Stimulated activated CD4-positive, alpha-beta T cell treated with anti-CD3 and anti-CD28 coated beads, Interleukin-1b, Interleukin-23, amount 100 ng/mL, for 48 hours (primary cell): ENCODE results near the gene SAMD5.

Experiments used
- DNase-seq: peaks from one replicate; pipeline ENCODE4 v3.0.0-alpha.2; 2020

The SAMD5 gene

DNA sequence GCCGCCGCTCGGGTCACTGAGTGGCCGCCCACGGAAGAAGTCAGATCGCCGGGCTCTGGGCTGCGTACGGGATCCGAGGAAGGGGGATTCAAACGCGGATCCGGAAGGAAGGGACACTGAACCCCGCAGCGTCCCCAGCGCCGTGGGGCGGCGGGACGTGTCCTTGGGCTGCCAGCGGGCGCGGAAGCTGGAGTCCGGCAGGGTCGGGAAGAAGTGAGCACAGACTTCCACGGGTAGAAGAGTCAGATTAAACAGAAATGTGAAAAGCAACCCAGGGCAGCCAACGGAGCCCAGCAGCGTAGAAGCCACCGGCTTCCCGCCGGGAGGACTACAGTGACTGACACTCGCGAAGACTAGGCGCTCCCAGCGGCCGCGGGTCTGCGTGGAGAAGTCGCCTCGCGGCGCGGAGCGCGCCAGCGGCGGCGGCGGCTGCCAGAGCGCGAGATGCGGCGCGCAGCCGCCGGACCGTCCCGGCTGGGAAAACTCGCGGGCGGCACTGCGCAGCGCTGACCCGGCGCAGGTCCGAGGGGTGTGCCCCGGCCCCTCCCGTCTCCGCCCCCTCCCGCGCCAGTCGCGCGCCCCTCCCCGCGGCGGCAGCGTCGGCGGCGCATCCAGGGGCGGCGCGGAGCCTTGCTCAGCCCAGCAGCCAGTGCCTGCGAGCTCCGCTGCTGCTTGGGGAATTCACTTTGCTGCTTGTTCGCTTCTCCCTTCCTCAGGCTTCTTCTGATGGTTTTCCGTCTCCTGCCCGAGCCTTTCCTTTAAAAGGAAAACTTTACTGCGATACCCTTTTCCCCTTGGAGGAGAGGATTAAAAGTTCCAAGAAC is at the start of gene SAMD5:
TSS of gene SAMD5 (plus strand) at position 649 of the 824 bp plus-strand sequence. CDS start 239 bp downstream, outside the sequence.
- peak; percentile 4 for DNase-seq

GRCh38 chr6:147459780-147460179 is 48.7 kb upstream of the SAMD5 start:
- no peak for DNase-seq

- no peak for DNase-seq
Measured at GRCh38 chr6:147463651-147464050, 44.8 kb upstream of the SAMD5 start.

DNA sequence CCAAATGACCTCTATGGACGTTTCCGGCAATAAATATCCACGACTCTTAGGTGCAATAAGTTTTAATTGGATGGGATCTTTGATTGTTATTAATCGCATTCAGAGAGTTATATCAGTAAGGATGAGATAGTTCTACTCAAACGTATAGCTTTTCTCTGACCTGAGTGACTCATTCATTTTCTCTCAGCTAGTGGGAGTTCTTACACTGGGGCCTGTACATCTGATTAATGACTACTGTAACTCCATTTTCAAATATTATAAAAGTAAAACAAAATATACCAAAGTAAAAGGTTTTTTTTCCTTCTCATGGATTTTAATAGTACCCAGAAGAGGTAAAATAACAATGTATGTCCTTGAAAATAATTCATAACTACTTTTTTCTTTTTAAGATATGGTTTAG is 41.1 kb upstream of the SAMD5 start:
- no peak for DNase-seq

DNA sequence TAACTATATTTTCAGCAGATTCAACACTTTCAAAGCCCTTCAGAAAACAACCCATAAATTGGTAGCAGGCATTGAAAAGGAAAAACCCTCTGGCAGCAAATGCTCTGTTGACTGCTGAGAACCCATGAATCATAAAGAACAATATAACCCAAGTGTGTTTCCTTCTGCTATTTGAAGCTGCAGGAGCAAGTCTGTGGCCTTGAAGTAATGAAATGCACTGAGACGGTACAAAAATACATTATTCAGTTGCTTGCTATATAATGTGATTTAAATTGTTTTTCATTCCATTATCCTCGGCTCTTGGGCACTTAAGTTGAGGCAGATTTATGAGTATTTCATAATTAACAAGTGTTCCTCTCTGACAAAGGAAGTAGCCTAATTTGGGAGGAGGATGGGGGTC is 40.6 kb upstream of the SAMD5 start:
- no peak for DNase-seq

- no peak for DNase-seq
Measured at GRCh38 chr6:147468634-147469033, 39.9 kb upstream of the SAMD5 start.

DNA sequence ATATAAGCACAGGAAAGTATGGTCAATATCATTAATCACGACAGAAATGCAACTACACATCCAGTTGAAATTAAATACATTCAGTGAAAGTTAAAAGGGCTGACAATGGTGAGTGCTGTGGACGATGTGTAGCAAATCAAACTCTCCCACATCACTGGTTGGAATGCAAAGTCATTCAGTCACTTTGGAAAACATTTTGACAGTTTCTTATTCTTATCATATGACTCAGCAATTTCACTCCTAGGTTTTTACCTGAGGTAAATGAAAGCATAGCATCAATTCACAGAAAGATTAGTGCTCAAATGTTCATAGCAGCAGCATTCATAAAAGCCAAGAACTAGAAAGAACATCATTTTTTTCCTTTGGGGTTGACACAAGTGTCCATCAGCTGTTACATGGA is 28.6 kb upstream of the SAMD5 start:
- DNase-seq = no peak

DNA sequence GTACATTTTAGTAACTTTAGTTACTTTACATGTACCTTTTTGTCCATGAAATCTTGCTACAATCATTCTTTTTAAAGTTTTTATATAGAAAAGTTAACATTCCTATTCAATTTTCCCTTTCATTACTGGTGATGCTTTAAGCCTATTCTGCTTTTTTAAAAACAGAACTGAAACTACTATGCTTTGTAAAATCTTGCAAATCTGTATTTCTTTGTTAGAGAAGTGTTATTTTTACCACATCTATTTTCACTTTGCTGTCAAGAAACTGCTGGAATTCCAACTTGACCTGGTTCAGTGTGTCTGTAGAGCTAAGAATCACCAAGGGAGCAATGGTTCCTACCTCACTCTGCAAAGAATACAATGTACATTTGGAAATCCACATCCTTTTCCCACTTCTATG is 21.8 kb upstream of the SAMD5 start:
- no peak for DNase-seq

GRCh38 chr6:147497472-147497871 is 11.0 kb upstream of the SAMD5 start:
- DNase-seq = no peak

DNA sequence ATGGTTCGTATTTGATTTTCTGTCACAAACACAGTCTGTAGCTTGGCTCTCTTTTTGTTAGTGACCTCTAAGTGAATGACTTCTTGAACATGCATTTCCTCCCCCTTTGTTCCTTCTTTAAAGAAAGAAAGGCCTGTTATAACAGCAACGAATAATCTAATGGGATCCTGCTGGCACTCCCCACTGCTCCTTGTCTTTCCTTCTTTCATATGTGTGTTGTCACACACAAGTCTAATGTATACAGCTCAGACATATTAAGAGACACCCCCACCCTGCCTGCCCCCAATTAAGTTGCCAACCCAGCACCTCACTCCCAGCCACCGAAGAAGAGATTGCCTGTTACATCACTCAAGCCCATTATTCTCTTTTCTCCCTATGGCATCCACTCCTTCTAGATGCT is 4.9 kb upstream of the SAMD5 start:
- no peak for DNase-seq

DNA sequence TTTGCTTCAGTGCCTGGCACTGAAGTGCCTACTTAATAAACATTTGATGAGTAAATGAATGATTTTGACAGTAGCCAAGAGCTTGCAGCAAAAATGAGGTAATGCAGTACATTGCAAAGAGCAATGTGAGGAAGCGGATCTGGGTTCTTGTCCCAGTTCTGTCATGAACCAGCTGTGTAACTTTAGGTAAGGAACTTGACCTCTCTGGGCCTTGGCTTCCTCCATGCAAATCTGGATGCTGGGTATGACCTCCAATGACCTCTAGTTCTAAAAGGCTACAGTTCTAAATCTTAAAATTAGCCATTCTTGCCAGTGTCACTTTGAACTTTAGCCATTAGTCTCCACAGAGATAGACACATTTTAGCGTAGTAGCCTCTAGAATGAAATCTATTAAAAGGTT is 3.6 kb upstream of the SAMD5 start:
- no peak for DNase-seq

- peak; percentile 49 for DNase-seq
Measured at GRCh38 chr6:147506704-147507114, 1.8 kb upstream of the SAMD5 start.

- DNase-seq = no peak
Measured at GRCh38 chr6:147507162-147508041, 1.1 kb upstream of the SAMD5 start.

DNA sequence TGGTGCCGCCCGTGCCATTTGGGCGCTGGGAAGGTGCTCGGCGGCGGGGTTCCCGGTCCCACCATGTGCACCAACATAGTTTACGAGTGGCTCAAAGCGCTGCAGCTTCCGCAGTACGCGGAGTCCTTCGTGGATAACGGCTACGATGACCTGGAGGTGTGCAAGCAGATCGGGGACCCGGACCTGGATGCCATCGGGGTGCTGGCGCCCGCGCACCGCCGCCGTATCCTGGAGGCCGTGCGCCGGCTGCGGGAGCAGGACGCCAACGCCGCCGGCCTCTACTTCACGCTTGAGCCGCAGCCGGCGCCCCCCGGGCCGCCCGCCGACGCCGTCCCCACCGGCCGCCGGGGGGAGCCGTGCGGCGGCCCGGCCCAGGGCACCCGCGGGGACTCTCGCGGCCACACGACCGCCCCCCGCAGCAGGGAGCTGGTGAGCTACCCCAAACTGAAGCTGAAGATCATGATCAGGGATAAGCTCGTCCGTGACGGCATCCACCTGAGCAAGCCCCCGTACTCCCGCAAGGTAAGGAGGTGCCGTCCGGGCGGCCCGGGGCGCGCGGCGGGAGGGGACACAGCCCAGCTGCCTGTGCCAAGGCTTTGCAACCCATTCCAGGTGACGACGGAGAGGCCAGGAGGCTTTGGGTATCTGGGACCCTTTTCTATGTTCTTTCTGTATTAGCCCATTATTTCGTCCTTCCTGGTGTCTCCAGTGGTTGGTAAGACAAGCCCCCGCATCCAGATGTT is 547 bp downstream of the SAMD5 start:
- no peak for DNase-seq

DNA sequence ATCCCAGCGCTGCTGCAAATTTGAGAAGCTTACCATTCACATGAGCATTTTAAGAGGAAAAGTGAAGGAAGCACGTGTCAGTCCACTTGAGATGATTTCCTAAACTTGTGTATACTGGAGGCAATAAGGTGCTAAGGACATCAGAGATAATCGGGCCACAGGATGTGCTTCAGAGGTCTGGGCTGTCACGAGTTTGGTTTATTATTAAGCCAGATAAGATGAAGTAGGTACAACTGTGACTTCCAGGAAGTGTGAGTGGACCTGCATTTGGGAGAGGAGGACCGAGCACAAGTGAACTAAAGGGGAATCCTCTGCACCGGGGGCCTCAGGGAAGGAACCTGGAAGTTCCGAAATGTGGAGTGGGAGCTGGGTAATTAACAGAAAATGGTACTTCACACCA is 1.4 kb downstream of the SAMD5 start:
- no peak for DNase-seq

GRCh38 chr6:147510929-147511590 is 2.6 kb downstream of the SAMD5 start:
- DNase-seq = no peak

GRCh38 chr6:147514831-147515230 is 6.3 kb downstream of the SAMD5 start:
- no peak for DNase-seq

GRCh38 chr6:147515327-147515726 is 6.8 kb downstream of the SAMD5 start:
- DNase-seq = no peak

DNA sequence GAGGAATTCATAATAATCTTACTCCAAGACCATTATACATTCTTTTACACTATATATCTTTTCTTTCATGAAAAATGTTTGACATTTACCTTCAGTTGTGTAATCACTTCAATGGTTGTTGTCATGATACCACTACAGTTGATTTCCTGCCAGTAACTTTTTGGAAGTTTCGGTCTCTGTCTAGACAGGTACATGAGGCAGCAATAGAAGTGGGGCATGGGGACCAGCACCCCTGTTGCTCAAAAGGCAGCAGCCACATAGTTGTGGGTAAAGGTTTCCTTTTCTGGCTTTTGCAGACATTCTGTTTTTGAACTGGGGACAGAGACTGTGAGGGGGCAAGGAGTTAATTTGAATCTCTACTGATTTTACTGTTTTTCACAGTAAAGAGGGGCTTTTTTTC is 14.1 kb downstream of the SAMD5 start:
- no peak for DNase-seq

DNA sequence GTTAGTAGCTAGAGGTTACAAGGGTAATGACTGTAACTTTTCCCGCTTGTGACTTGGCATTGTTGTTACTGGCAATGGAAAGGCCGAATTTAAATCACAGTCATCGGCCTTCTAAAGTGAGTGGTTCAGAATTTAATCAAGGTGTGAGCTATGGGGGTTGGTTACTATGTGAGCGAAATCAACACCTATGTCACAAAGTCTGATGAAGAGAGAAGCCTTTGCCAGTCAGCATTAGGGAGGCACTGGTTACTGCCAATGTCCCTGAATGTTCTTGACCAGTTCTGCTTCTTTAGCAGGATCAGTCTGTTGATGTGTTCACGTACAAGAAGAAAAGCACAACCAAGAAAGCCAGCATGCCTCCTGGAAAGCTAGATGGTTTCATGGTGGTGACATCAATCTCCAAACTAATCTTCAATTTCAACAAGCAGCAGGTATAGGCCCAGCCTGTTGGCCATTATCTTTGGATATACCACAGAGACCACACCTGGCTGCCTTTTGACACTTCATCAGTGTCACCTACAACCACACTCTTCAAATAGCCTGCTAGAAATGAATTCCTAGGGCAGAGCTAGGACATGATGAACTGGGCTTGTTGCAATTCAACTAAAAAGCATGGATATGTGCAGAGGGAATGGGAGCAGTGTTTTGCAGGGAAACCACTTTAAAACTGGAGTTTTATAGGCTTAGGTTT is 17.2 kb downstream of the SAMD5 start:
- no peak for DNase-seq

GRCh38 chr6:147527197-147527596 is 18.7 kb downstream of the SAMD5 start:
- no peak for DNase-seq

- no peak for DNase-seq
Measured at GRCh38 chr6:147528511-147529145, 20.1 kb downstream of the SAMD5 start.
